Measurements from ENCODE around the gene RASGRF2.

RASGRF2 gene

GRCh38 chr5:81145329-81145935 lies 185.3 kb downstream of the RASGRF2 start:
- DNase-seq = no peak

- no peak for DNase-seq
These were observed 185.9 kb downstream of the RASGRF2 start for GRCh38 chr5:81146031-81146430.

GRCh38 chr5:81147011-81147885 lies 187.1 kb downstream of the RASGRF2 start:
- DNase-seq = no peak

- no peak for DNase-seq
These were observed 187.9 kb downstream of the RASGRF2 start for GRCh38 chr5:81147886-81148571.

GRCh38 chr5:81151546-81151945 lies 191.4 kb downstream of the RASGRF2 start:
- no peak for DNase-seq

GRCh38 chr5:81154725-81155124 lies 194.6 kb downstream of the RASGRF2 start:
- no peak for DNase-seq

DNA sequence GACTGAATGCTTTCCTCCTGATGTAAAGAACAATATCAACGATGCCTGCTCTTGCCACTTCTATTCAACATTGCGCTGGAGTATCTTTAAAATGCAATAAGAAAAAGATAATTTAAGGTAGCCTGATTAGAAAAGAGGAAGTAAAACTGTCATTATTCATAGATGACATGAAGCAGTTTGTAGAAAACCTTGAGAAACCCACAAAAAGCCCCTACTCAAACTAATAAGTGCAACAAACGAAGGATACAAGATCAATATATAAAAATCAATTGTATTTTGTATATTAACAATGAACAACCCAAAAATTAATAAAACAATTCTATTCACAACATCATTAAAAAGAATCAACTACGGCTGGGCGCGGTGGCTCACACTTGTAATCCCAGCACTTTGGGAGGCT lies 196.6 kb downstream of the RASGRF2 start:
- DNase-seq = no peak

DNA sequence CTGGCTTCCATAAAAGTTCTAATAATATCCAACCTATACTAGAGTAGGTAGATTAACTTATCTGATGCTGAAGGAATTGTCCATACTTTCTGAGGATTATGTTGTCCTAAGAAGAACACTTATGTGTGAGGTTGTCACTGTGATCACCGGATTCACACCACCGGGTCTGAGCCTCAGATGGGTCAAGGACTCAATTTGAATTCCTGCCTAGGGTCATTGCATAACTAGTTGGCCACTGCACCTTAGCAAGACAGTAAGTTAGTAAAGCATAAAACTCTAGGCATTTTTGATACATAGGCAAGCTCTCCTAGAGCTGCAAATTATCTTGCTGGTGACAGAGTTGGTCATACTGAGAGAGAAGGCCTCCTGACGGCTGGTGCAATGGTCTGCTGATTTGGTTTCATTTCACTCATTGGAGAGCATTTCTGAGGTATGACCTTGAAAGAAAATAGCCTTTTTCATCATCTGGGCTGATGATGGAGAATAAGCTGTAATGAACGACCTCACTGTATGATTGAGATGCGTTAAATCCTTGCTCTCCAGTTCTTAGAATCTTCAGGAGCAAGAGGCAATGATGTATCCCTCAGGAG lies 200.9 kb downstream of the RASGRF2 start:
- DNase-seq = no peak

DNA sequence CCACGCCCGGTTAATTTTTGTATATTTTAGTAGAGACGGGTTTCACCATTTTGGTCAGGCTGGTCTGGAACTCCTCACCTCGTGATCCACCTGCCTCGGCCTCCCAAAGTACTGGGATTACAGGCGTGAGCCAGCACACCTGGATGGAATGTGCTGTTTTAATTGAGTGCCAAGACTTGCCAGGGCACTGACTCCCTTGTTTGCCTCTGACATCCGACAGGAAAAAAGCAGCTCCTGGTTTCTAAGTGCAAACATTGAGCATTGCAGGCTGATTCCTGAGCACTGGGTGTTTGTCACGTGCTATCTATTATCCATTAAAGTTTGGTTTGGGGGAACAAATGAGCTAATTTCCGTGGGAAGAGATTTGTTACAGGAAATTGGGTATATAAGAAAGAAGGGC lies 202.3 kb downstream of the RASGRF2 start:
- no peak for DNase-seq

DNA sequence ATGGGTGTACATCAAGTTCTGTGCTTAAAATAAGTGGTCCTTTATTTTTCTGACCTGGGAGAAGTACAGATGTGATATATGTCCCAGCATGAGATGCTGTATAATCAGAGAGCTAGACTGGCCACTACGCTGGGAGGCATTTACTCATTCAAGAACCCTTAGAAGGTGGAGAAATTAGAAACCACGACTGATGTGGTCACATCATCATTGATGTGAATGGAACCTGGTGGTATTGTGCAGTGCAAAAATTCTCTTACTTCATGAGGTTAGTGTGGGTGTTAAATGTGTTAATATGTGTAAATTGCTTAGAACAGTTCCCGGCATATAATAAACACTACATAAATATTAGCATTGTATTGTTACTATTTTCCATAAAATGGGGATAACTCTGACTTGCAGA lies 203.5 kb downstream of the RASGRF2 start:
- DNase-seq = no peak

DNA sequence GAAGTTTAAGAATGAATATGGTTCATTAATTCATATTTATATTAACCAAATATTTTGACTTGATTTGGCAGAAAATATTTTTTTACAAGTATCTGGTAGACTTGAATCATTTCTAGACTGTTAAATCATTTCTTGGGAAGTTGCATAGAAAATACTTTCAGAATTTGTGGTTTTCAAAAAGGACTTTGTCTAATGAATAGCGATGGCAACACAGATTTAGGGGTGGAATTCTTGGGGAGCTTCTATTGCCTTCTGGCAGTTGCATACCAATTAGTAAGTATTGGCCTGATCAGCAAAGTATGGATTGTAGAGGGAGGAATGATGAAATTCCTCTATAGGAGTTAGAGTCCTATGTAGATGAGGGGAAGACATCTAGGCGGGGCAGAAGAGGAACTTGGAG lies 204.3 kb downstream of the RASGRF2 start:
- no peak for DNase-seq

- DNase-seq = no peak
These were observed 204.8 kb downstream of the RASGRF2 start for GRCh38 chr5:81164936-81165335.

- DNase-seq = peak; percentile 67 to 73
These were observed 205.4 kb downstream of the RASGRF2 start for GRCh38 chr5:81165493-81166119.

GRCh38 chr5:81166430-81166829 lies 206.3 kb downstream of the RASGRF2 start:
- DNase-seq = no peak

GRCh38 chr5:81167078-81167477 lies 206.9 kb downstream of the RASGRF2 start:
- DNase-seq = no peak

GRCh38 chr5:81167544-81167943 lies 207.4 kb downstream of the RASGRF2 start:
- DNase-seq = no peak

DNA sequence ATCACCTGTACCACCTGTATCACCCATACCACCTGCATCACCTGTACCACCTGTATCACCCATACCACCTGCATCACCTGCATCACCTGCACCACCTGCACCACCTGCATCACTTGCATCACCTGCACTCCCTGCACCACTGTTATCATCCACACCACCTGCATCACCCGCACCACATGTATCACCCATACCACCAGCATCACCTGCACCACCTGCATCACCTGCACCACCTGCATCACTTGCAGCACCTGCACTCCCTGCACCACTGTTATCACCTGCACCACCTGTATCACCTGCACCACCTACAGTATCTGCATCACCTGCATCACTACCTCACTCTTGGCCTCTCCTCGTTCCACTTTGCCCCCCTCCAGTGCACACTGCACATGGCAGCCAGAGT lies 209.8 kb downstream of the RASGRF2 start:
- DNase-seq = no peak

DNA sequence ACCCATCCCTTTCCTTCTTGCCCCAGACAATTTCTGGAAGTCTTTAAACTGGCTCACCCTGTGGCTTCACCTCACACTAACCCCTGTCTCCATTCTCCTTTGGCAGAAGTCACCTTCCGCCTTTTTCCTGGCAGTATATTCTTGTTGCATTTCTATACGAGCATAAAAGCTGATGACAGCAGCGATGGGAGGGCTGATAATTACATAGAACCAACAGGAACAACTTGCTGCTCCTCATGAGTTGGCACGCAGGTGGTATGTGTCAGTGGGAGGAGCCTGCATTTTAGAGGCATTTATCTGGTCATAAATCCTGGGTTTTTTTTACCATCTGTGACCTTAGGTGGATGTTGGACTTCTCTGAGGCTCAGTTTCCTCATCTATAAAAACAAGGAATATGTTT lies 211.6 kb downstream of the RASGRF2 start:
- no peak for DNase-seq

GRCh38 chr5:81172710-81173109 lies 212.5 kb downstream of the RASGRF2 start:
- DNase-seq = no peak

- DNase-seq = no peak
These were observed 216.9 kb downstream of the RASGRF2 start for GRCh38 chr5:81177061-81177460.

DNA sequence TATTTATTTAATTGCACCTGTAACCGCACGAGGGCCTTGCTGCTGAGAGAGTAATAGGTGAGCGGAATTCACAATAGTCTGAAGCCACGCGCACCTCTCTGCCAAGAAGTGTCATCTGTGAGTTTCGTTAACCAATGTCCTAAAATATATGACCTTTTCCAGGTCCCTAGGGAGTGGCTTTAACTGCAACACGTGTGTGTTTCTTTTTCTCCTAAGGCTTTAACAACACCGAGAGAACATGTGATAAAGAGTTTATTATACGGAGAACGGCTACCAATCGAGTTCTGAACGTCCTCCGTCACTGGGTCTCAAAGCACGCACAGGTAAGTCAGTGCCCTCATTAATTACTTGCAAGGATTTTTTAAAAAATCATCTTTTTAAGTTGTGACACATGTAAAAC lies 219.8 kb downstream of the RASGRF2 start:
- DNase-seq = no peak

DNA sequence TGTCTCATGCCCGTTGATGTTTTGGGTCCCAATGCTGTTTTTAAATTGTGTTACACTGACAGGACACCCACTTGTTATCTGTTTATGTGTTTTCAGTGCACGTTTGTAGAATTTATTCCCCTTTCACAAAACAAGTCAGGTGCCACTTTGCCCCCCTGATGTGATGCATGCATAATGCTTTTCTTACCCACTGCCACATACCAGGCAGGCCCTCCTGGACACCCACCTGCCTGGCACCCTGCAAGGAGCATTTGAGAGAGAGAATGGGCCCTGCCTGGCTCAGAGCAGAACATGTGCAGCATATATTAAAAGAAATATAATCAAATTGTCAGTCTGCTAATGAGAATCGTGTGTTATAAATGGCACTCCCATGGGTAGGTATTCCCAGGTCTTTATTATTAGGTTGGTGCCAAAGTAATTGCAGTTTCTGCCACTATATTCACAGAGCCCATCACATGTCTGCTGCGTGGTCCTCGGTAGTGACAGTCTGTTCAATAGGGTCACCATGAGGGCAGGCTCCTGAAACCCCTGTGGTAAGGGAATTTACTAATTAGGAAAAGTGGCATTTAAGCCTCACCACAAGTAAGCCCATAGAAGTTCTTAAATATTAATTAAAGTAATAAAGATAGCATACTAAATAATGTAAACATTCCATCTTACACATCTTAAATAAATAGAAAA lies 220.8 kb downstream of the RASGRF2 start:
- no peak for DNase-seq
